ENCODE results near the gene SPATA3.

- no peak for TF ChIP-seq CTCF (IDR thresholded peaks at IDR 0.05)
- TF ChIP-seq POLR2A (IDR thresholded peaks at IDR 0.05), result no peak
Measured at GRCh38 chr2:231047274-231047922, 51.5 kb downstream of the SPATA3 start.
